HG03064 (cell line): ENCODE results near the gene SV2B.

Experiments used
- ATAC-seq: cut with Tn5 transposase; IDR thresholded peaks from one replicate; pipeline ENCODE4 v1.9.1; 2021; ENCODE audit warnings: low read depth; ENCODE audit not compliant: unreplicated experiment

SV2B gene

DNA sequence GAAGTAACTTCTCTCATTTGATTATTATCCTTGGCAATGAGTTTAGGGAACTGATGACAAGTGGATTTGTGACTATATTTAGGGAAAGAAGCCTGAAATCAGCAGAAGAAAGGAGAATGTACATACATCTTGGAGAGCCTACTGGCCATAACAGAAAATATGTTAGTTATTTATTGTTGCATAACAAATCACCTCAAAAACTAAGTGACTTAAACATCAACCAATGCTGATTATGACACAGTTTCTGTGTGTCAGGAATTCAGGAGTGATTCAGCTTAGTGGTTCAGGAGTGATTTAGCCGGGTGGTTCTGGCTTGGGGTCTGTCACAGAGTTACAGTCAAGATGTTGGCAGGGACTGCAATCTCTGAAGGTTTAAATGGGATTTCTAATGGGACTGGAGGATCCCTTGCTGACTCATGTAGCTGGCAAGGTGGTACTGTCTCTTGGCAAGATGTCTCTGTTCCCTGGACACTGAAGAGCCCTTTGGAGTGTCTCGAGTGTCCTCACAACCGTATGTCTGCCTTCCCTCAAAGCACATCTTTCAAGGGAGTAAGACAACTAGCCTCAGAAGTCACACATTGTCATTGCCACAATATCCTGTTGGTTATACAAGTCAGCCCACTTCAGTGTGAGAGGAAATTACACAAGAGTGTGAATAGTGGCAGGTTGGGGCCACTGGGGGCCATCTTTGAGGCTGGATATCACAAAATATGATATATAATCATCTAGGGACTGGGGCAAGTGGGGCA is 248.9 kb downstream of the SV2B start:
- no peak for ATAC-seq
